SKM-1 (cell line): ENCODE data around the gene SCN4A.

Experiments
- DNase-seq: peaks from one replicate; lab custom pipeline; 2025; ENCODE audit not compliant: unreplicated experiment; lab: John Stamatoyannopoulos, UW

Gene SCN4A

GRCh38 chr17:64002658-64003525 is 30.2 kb upstream of the SCN4A start:
- DNase-seq = no peak

- no peak for DNase-seq
Measured at GRCh38 chr17:64001763-64002529, 29.2 kb upstream of the SCN4A start.

DNA sequence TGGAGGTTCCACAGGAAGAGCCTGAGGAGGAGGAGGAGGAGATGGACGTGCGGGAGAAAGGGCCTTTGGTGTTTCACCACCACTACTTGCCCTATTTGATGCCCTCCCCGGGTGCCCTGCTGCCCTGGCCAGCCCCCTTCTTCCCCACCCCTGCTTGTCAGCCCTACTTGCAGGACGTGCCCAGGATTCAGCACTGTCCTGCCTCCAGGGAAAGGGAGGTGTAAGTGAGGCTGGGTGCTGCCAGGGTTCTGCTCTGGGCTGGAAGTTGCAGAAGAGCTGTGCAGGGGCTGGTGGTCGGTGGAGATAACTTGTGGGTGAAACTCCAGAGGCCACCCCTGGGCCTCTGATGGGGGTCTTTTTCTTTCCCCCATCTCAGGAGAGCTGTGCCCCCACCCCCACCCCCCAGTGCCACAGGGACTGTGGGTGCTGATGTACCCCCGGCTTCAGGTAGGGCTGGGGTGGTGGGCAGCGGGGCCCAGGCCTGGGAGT is 28.4 kb upstream of the SCN4A start:
- no peak for DNase-seq

GRCh38 chr17:63999680-64000531 is 27.2 kb upstream of the SCN4A start:
- DNase-seq = no peak

DNA sequence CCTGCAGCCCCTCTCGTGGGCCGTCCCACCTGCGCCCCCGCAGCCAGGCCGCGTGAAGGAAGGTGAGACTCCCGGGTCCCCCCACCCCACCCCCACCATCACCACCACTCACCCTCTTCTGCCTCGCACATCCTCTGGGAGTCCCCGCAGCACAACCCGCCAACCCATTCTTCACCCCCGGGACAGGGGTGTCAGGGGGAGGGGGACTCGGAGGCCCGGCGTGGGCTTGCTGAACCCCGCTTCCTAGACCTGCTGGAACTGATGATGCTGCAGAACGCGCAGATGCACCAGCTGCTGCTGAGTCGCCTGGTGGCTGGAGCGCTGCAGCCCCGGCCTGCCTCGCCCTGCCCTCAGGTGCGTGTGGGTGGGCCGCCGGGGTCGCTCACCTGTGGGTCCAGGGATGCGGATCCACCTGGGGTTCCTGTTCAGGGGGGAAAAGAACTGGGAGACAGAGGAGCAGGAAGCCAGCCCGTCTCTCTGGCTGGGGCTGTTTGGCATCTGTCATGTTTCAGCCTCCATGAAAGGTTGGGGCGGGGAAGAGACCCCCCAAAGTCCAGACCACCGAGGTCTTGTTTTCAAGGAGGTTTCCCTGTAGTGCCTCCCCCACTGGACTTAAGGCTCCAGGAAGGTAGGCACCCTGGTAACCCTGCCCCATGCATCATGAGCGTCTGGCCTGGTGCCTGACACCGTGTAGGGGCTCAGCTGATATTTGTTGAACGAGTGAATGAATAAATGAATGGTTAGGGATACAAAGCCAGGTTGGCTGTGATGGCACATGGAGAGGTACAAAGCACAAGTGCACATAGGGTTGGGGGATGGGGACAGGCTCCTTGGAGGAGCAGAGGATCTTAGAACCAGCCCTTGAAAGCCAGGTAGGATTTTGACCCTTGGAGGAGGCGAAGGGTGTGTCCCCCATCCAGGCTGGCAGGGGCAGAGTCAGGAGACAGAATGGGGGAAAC is 26.3 kb upstream of the SCN4A start:
- DNase-seq = no peak

DNA sequence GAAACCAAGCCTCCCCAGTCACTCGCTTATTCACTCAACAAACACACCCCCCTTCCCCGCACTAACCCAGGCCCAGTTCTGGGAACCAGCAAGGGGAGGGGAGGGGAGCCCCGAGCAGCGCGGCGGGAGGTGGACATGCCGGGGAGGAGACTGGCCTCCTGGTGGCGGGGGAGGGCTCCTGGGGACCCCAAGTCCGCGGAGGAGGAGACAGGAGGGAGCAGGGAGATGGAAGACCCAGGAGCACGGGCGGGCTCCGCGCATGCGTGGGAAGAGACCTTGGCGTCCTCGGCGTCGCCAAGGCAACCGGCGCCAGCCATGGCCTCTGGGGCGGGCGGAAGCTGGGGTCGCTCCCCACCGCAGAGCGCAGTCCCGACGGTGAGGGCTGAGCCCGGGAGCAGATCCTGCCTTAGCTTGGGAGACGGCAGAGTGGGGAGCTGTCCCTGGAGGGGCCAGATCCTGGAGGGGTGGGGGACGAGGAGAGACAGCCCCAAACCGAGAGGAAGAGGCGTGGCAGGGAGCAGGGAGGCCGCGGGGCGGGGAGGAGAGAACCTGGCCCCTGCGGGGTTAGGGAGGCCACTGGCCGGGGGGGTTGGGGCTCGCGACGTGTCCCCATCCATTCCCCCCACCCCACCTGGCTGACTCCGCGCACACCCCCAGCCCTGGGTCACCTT is 25.5 kb upstream of the SCN4A start, which contains the start of gene PRR29:
TSS of gene PRR29 (plus strand) at position 302 of the 671 bp plus-strand sequence. CDS start at position 316, 14 bp downstream.
- DNase-seq = no peak

- no peak for DNase-seq
Measured at GRCh38 chr17:63997341-63998048, 24.8 kb upstream of the SCN4A start.

DNA sequence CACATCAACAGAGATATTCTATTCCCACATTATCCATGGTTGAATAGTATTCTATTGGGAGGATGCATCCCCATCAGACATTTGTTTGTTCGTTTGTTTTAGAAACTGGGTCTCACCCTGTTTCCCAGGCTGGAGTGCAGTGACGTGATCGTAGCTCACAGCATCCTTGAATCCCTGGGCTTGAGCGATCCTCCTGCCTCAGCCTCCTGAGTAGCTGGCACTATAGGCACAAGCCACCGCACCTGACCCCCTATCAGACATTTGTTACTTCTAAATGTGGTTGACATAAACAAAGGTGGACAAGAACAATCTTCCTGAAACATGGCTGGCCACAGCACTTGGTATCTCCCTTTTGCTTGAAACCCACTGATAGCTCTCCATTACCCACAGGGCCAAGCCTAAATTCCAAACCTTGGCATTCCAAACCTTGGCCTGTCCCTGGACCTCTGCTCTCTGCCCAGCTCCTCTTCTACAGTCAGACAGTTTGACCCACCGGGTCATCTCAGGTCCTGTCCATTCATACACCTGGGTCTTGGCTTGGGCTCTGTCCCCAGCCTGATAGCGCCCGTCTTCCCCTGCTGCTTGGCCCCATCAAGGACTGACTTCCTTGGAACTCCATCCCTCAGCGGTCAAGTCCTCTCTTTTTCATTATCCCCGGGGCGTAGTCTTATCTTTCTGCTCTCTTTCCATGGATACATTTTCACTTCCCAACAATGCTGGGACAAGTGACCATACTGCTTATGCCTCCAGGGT is 23.9 kb upstream of the SCN4A start:
- no peak for DNase-seq

- DNase-seq = no peak
Measured at GRCh38 chr17:63995626-63996025, 22.9 kb upstream of the SCN4A start.

- no peak for DNase-seq
Measured at GRCh38 chr17:63993368-63993985, 20.8 kb upstream of the SCN4A start.

- no peak for DNase-seq
Measured at GRCh38 chr17:63991611-63992010, 18.9 kb upstream of the SCN4A start.

GRCh38 chr17:63989622-63990345 is 17.1 kb upstream of the SCN4A start:
- DNase-seq = no peak

GRCh38 chr17:63988741-63989621 is 16.3 kb upstream of the SCN4A start:
- no peak for DNase-seq

- no peak for DNase-seq
Measured at GRCh38 chr17:63988127-63988478, 15.4 kb upstream of the SCN4A start.

- DNase-seq = no peak
Measured at GRCh38 chr17:63987221-63988126, 14.8 kb upstream of the SCN4A start.
